Breast epithelium (tissue), 4 donors: ENCODE measurements around the gene LIF. TPM values are rescaled to one million over a fixed set of nuclear protein-coding genes. Genes with fewer than 3 reads are reported as not detected.

Experiments used
- DNase-seq, 2 donors: peaks; one replicate each; pipeline ENCODE4 v3.0.0-alpha.2; 2019; ENCODE audit warnings: low spot score in 2 of 2
- H3K27ac ChIP-seq, 2 donors: fragments of 200-600 bp; sonication (generic) in 1 of 2; one replicate each; pipeline ENCODE4 v1.5.1; 2016 to 2019; ENCODE audit warnings: mild to moderate bottlenecking in 1 of 2
- H3K27me3 ChIP-seq, 2 donors: fragments of 200-600 bp; sonication (generic) in 1 of 2; one replicate each; pipeline versions ENCODE4 v1.5.1 to v1.6.0; 2017 to 2019; ENCODE audit warnings: control low read depth in 1 of 2, mild to moderate bottlenecking in 1 of 2
- H3K36me3 ChIP-seq: fragments of 200-600 bp; one replicate; pipeline ENCODE4 v1.5.1; 2019
- H3K4me1 ChIP-seq, 2 donors: fragments of 200-600 bp; sonication (generic); one replicate each; pipeline ENCODE4 v1.5.1; 2016 to 2019; ENCODE audit warnings: control low read depth in 1 of 2
- H3K4me3 ChIP-seq, 3 donors: fragments of 200-600 bp; sonication (generic); 1 replicate in 2 of 3; 2 replicates in 1 of 3; pipeline ENCODE4 v1.5.1; 2016 to 2019; ENCODE audit warnings: mild to moderate bottlenecking in 3 of 3, moderate library complexity in 2 of 3
- H3K9me3 ChIP-seq, 2 donors: fragments of 200-600 bp; sonication (generic) in 1 of 2; one replicate each; pipeline ENCODE4 v1.5.1; 2016 to 2019; ENCODE audit warnings: control low read depth in 1 of 2
- POLR2A ChIP-seq: fragments of 450-650 bp; IDR thresholded peaks from one replicate; pipeline ENCODE4 v1.6.1; 2016; ENCODE audit warnings: antibody characterized with exemption, mild to moderate bottlenecking, moderate library complexity
- POLR2AphosphoS5 ChIP-seq, 3 donors: sonication (generic); formaldehyde crosslinking; IDR thresholded peaks; one replicate each; pipeline ENCODE4 v1.6.1; 2017; ENCODE audit warnings: antibody characterized with exemption in 3 of 3
- intact Hi-C: fragments of 100-400 bp; cut with DNase I; formaldehyde crosslinking; loops from one replicate; pipeline ENCODE4 v1.15.1; 2023; ENCODE audit warnings: low total_unique reads
- total RNA-seq, 3 donors: library from RNA; depleted of rRNA; stranded (reverse); fragments of >200 nt; gene quantifications; one replicate each; pipeline ENCODE4 v1.1.0, GENCODE V29; 2016
- TF ChIP-seq, protein P1 (sequence below), 3 donors: fragments of 450-650 bp; IDR thresholded peaks; one replicate each; pipeline ENCODE4 v1.5.1; 2016 to 2017; ENCODE audit warnings: antibody characterized with exemption in 3 of 3, mild to moderate bottlenecking in 3 of 3, moderate library complexity in 3 of 3

LIF gene
- total RNA-seq, 3 donors from 2014 or later = 1.4 to 9.5 (median 1.6) TPM

DNA sequence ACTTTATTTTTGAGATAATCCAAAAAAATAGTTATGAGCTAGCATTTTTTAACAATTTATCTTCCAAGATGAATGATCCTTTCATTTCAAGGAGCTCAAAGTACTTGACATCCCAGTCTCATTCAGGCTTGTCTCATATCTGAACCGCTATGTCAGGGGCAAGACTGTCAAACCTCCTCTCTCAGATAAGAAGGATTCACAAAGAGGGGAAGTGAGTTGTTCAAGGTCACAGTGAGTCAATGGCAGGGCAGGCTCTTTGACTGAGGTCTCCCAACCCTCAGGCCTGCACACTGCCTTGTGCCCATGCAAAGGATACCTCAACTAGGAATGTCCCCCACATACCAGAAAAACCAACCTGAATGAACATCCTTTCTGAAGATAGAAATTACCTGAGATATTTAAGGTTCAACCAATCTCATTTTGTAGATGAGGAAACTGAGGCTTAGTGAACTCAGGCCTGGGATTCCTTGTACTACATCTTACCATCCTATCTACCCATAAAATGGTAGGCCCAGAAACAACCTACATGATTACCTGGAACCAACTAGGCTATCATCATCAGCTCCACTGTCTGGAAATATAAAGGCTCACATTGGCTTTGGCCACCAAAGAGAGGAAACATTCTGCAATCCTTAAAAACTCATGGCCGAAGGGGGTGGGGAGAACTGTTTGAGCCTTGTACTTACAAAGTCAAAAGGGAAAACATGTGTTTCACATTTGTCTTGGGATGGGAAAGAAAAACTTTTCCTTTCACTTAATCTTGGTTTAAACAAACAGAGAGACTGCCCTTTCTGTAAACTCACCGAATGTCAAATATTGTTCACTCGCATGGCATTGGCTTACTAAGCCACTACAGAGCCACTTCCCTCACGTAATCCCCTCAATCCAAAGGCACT lies 51.1 kb downstream of the LIF start:
- Histone ChIP-seq H3K4me3 (peak overlapping the region in 1 of 3 donors; percentile 20), H3K27ac (peak overlapping the region; percentile 94)

DNA sequence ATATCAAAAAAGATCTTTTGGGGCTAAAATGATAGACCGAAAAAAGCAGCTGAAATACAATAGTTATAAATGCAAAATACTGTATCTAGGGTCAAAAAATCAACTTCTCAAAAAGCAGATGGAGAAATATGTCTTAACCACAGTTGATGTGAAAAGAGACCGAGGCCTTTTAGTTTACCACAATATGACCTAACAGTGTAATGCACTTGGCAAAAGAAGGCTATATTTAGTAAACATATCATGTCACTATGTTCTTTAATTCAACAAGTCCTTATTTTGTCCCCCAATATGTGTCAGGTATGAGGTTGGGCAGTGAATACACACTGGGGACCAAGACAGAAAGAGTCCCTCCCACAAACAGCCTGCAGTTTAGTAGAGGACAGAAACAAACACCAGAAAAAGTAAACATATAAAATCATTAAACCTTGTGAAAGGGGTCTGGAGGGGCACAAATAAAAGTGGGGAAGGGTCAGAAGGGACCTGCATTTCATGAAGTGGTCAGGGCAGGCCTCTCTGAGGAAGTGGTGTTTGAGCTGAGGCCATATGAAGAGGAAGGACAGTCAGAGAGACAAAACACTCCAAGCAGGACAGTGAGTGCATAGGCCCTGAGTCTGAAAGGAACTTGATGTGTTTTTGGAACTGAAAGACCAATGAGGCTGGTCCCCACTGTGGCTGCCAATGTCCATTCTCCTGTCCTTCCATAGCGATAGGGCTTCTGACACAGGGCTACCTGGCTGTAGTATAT lies 53.4 kb downstream of the LIF start:
- Histone ChIP-seq H3K9me3 (no peaks in the 10 kb centered on the region), H3K4me3 (no peak overlapping the region), H3K4me1 (no peaks in the 10 kb centered on the region), H3K27me3 (no peaks in the 10 kb centered on the region), H3K27ac (no peak overlapping the region), H3K36me3 (no peaks in the 10 kb centered on the region)
- no peak for DNase-seq
- TF ChIP-seq POLR2AphosphoS5 (IDR thresholded peaks at IDR 0.05) (no peak), POLR2A (no peak)
- TF ChIP-seq, protein P1, sequence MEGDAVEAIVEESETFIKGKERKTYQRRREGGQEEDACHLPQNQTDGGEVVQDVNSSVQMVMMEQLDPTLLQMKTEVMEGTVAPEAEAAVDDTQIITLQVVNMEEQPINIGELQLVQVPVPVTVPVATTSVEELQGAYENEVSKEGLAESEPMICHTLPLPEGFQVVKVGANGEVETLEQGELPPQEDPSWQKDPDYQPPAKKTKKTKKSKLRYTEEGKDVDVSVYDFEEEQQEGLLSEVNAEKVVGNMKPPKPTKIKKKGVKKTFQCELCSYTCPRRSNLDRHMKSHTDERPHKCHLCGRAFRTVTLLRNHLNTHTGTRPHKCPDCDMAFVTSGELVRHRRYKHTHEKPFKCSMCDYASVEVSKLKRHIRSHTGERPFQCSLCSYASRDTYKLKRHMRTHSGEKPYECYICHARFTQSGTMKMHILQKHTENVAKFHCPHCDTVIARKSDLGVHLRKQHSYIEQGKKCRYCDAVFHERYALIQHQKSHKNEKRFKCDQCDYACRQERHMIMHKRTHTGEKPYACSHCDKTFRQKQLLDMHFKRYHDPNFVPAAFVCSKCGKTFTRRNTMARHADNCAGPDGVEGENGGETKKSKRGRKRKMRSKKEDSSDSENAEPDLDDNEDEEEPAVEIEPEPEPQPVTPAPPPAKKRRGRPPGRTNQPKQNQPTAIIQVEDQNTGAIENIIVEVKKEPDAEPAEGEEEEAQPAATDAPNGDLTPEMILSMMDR (IDR thresholded peaks at IDR 0.05) = no peak
- intact Hi-C loops = no loop called here

More for the DNA sequence above, 51.1 kb downstream of the LIF start:
- intact Hi-C loops = no loop called here
- TF ChIP-seq POLR2AphosphoS5 (IDR thresholded peaks at IDR 0.05) (peak in 1 of 3 donors; percentile 31), POLR2A (no peak)
- TF ChIP-seq, protein P1 (IDR thresholded peaks at IDR 0.05) = no peak
- Histone ChIP-seq H3K36me3 (no peaks in the 10 kb centered on the region), H3K4me1 (no peaks in the 10 kb centered on the region), H3K9me3 (no peaks in the 10 kb centered on the region), H3K27me3 (no peaks in the 10 kb centered on the region)
- DNase-seq = peak in 1 of 2 donors; percentile 26

DNA sequence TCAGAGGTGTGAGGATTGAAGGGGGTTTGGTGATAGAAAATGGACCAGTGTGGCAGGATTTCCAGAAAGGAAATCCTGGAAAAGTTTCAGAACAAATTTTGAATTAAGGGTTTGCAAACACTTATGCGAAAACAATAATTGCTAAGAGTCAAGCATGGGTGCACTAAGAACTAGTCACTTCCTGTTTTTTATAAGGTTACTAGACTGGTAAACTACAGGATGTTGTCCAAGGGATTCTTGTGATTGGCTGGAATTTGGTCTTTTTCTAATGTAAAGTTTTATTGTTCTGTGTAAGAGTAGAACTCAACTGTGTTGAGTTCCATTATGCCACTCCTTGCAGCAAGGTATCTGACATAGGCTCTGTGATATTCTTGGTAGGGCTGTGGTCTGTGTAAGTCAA lies 54.1 kb downstream of the LIF start:
- Histone ChIP-seq H3K27ac (no peak overlapping the region), H3K36me3 (no peaks in the 10 kb centered on the region), H3K4me3 (no peak overlapping the region), H3K27me3 (no peaks in the 10 kb centered on the region), H3K4me1 (no peaks in the 10 kb centered on the region), H3K9me3 (no peaks in the 10 kb centered on the region)
- no peak for TF ChIP-seq POLR2A
- TF ChIP-seq POLR2AphosphoS5 (IDR thresholded peaks at IDR 0.05) = no peak
- TF ChIP-seq, protein P1 (IDR thresholded peaks at IDR 0.05) = no peak
- no peak for DNase-seq
- intact Hi-C loops = no loop called here

DNA sequence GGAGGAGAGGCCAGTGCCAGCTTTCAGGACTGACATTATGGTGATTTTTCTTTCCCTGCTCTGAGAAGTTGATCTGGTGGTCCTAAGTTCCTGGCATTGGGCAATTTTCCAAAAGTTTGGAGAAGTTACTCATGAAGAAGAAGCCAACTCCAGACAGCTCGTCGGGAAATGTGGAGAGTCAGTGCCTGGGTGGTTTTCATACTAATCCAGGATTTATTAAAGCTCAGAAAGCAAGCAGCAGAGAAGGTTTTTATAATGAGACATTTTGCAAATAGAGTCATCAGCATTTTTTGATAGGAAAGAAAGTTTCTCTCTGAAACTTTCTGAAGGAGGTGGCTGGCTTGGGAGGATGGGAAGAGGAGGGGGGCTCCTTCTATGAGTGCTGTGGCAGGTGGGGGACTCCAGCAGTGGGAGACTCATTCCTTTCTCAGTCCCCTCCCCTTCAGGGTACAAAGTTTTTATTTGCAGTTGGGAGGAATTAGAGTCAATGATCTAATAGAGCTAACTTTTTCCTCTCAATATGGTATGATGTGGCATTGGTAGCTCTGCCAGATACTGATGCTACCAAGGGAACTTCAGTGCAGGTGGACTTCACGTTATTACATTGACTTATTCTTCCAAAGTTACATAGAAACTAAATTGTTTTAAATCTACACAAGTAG lies 55.4 kb downstream of the LIF start:
- H3K9me3 ChIP-seq = no peaks in the 10 kb centered on the region
- H3K4me1 ChIP-seq = no peaks in the 10 kb centered on the region
- H3K4me3 ChIP-seq = no peak overlapping the region
- no peak overlapping the region for H3K27ac ChIP-seq
- no peak for DNase-seq
- intact Hi-C loops = no loop called here
- no peaks in the 10 kb centered on the region for H3K36me3 ChIP-seq
- TF ChIP-seq POLR2AphosphoS5 (IDR thresholded peaks at IDR 0.05) = no peak
- no peak for TF ChIP-seq POLR2A
- TF ChIP-seq, protein P1 (IDR thresholded peaks at IDR 0.05) = no peak
- H3K27me3 ChIP-seq = no peaks in the 10 kb centered on the region
